Lower leg skin (tissue), 4 donors: ENCODE results near the gene EMCN. TPM values are rescaled to one million over a fixed set of nuclear protein-coding genes. Genes with fewer than 3 reads are reported as not detected.

Source experiments
- DNase-seq, 2 donors: peaks; one replicate each; pipeline ENCODE4 v3.0.0-alpha.2; 2019; ENCODE audit warnings: low spot score in 2 of 2
- H3K4me3 ChIP-seq: fragments of 200-600 bp; sonication (generic); 2 replicates; pipeline ENCODE4 v1.5.1; 2017; ENCODE audit warnings: mild to moderate bottlenecking, low read depth; ENCODE audit not compliant: poor library complexity, severe bottlenecking
- POLR2A ChIP-seq, 2 donors: fragments of 450-650 bp; IDR thresholded peaks; one replicate each; pipeline ENCODE4 v1.6.1; 2016 to 2017; ENCODE audit warnings: antibody characterized with exemption in 2 of 2, mild to moderate bottlenecking in 1 of 2, moderate library complexity in 1 of 2
- WGBS, 2 donors: methylation state at CpG; one replicate each; pipeline ENCODE4 v1.1.5; 2018; 5-methylcytosine and 5-hydroxymethylcytosine counted together
- intact Hi-C: fragments of 100-400 bp; cut with DNase I; formaldehyde crosslinking; loops from one replicate; pipeline ENCODE4 v1.15.0; 2023; ENCODE audit warnings: low total_unique reads
- total RNA-seq, 4 donors: library from RNA; depleted of rRNA; stranded (reverse); fragments of >200 nt; gene quantifications; one replicate each; pipeline ENCODE4 v1.1.0, GENCODE V29; 2016
- TF ChIP-seq, protein P1 (sequence below), 3 donors: fragments of 450-650 bp; IDR thresholded peaks; one replicate each; pipeline ENCODE4 v1.5.1; 2016; ENCODE audit warnings: antibody characterized with exemption in 3 of 3, mild to moderate bottlenecking in 3 of 3, moderate library complexity in 2 of 3

EMCN gene
- total RNA-seq, 4 donors from 2014 or later, result 1.9 to 11.1 (median 7.1) TPM

- TF ChIP-seq, protein P1, sequence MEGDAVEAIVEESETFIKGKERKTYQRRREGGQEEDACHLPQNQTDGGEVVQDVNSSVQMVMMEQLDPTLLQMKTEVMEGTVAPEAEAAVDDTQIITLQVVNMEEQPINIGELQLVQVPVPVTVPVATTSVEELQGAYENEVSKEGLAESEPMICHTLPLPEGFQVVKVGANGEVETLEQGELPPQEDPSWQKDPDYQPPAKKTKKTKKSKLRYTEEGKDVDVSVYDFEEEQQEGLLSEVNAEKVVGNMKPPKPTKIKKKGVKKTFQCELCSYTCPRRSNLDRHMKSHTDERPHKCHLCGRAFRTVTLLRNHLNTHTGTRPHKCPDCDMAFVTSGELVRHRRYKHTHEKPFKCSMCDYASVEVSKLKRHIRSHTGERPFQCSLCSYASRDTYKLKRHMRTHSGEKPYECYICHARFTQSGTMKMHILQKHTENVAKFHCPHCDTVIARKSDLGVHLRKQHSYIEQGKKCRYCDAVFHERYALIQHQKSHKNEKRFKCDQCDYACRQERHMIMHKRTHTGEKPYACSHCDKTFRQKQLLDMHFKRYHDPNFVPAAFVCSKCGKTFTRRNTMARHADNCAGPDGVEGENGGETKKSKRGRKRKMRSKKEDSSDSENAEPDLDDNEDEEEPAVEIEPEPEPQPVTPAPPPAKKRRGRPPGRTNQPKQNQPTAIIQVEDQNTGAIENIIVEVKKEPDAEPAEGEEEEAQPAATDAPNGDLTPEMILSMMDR (IDR thresholded peaks at IDR 0.05), result no peak
- intact Hi-C loops, result no loop called here
- no peak for DNase-seq
- no peak overlapping the region for H3K4me3 ChIP-seq
- 74 to 76% methylated on average over 1 of the region's 1 CpG for WGBS, 2 donors
Observed at GRCh38 chr4:100466501-100466900, 51.3 kb downstream of the EMCN start.

- WGBS, 2 donors, result 73 to 84% methylated on average over 5 of the region's 5 CpGs
- intact Hi-C loops, result no loop called here
- H3K4me3 ChIP-seq, result no peak overlapping the region
- no peak for DNase-seq
- TF ChIP-seq POLR2A (IDR thresholded peaks at IDR 0.05), result no peak
- TF ChIP-seq, protein P1 (IDR thresholded peaks at IDR 0.05), result no peak
Observed at GRCh38 chr4:100461807-100462605, 55.8 kb downstream of the EMCN start.

- 79 to 82% methylated on average over 2 of the region's 2 CpGs for WGBS, 2 donors
- no peak for DNase-seq
- TF ChIP-seq POLR2A (IDR thresholded peaks at IDR 0.05), result no peak
- TF ChIP-seq, protein P1 (IDR thresholded peaks at IDR 0.05), result no peak
- intact Hi-C loops, result no loop called here
- H3K4me3 ChIP-seq, result no peak overlapping the region
Observed at GRCh38 chr4:100450449-100450848, 67.4 kb downstream of the EMCN start.

DNA sequence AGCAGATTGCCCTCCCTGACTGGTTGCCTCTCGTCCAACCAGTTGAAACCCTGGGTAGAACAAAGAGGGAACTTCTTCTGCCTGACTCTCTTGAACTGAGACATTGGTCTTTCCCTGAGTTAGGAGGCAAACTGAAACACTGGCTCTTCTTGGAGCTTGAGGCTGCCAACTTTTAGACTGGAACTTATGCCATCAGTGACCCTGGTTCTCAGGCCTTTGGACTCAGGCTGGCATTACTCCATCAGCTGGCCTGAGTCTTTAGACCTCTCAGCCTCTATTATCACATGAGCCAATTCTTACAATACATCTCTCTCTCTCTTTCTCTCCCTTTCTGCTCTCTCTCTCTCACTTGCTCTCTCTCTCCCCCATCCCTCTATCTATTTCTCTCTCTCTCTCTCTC, 86.4 kb downstream of the EMCN start:
- no peak for DNase-seq
- intact Hi-C loops, result no loop called here
- TF ChIP-seq, protein P1 (IDR thresholded peaks at IDR 0.05), result no peak
- no peak for TF ChIP-seq POLR2A (IDR thresholded peaks at IDR 0.05)
- H3K4me3 ChIP-seq, result no peak overlapping the region
- 83 to 89% methylated on average over 1 of the region's 1 CpG for WGBS, 2 donors

DNA sequence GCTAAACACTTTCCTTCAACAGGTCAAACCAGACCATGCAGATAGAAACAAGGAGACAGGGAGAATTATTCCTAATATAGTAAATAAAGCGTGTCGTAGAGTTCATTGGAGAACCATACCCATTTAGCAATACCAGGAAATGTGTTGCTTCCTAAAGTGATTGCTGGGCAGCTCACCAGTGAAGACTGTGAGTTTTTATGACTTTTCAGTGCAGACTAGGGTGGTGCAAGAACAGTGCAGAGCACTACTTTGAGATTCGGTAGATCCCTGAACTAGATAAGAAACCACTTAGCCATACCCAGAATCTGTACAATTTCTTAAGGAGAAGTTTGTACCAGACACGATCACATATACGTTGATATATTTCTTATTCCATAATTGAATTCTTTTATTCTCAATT, 87.4 kb downstream of the EMCN start:
- no peak for DNase-seq
- 72 to 79% methylated on average over 5 of the region's 5 CpGs for WGBS, 2 donors
- H3K4me3 ChIP-seq, result no peak overlapping the region
- intact Hi-C loops, result no loop called here
- TF ChIP-seq, protein P1 (IDR thresholded peaks at IDR 0.05), result no peak
- TF ChIP-seq POLR2A (IDR thresholded peaks at IDR 0.05), result no peak

DNA sequence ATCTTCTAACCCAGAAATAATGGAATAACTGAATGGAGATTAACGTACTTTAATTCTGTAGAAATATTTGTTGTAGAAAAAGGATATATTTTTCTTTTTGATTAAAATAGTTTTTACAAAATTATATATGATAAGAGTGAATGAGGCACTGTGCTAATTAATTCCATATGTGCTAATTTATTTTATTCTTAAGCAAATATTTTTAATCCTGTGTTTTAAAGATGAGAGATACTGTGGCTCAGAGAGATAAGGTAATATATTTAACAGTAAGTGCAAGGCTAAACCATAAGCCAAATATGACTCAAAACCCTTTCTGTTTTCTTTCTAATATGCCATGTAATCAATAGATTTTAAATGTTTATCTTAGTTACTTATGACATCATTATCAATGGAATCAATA, 88.2 kb downstream of the EMCN start:
- H3K4me3 ChIP-seq, result no peak overlapping the region
- intact Hi-C loops, result no loop called here
- 98% methylated on average over 1 of the region's 1 CpG for WGBS, 2 donors
- no peak for TF ChIP-seq POLR2A (IDR thresholded peaks at IDR 0.05)
- TF ChIP-seq, protein P1 (IDR thresholded peaks at IDR 0.05), result no peak
- no peak for DNase-seq
